DND-41 (cell line): ENCODE measurements around the gene TJP2.

Experiments used
- ATAC-seq: fragments of 200-7000 bp; cut with Tn5 transposase; 3 replicates; pipeline ENCODE4 v1.9.1; 2021; ENCODE audit warnings: low read depth; ENCODE audit not compliant: insufficient read depth
- DNase-seq: peaks from one replicate; pipeline ENCODE4 v3.0.0-alpha.2; 2020
- H2AFZ ChIP-seq: 2 replicates; pipeline ENCODE4 v1.6.0; 2012; ENCODE audit warnings: low read depth, low read length
- H3K27ac ChIP-seq: 2 replicates; pipeline ENCODE4 v1.5.1; 2012; ENCODE audit warnings: low read length, inconsistent platforms
- H3K27me3 ChIP-seq: fragments of 200-600 bp; sonication (generic); 2 replicates; pipeline ENCODE4 v1.6.0; 2012; ENCODE audit warnings: low read length, mild to moderate bottlenecking, inconsistent platforms; ENCODE audit not compliant: insufficient read depth, poor library complexity
- H3K36me3 ChIP-seq: 2 replicates; pipeline ENCODE4 v1.5.1; 2012; ENCODE audit warnings: low read length, inconsistent platforms; ENCODE audit not compliant: insufficient read depth
- H3K4me1 ChIP-seq: 2 replicates; pipeline ENCODE4 v1.5.1; 2012; ENCODE audit warnings: mild to moderate bottlenecking, low read length; ENCODE audit not compliant: insufficient read depth
- H3K4me2 ChIP-seq: 2 replicates; pipeline ENCODE4 v1.6.0; 2012; ENCODE audit warnings: mild to moderate bottlenecking, moderate library complexity, low read length, inconsistent platforms; ENCODE audit not compliant: insufficient read depth
- H3K4me3 ChIP-seq, 2 experiments: fragments of 200-600 bp in 1 of 2; shearing (Covaris generic) in 1 of 2; 2 replicates each; pipeline ENCODE4 v1.5.1; 2012 to 2016; ENCODE audit warnings: inconsistent platforms in 2 of 2, low read length in 2 of 2, mild to moderate bottlenecking in 2 of 2, low read depth in 1 of 2, moderate library complexity in 1 of 2
- H3K79me2 ChIP-seq: 2 replicates; pipeline ENCODE4 v1.6.0; 2012; ENCODE audit warnings: low read length, inconsistent platforms; ENCODE audit not compliant: insufficient read depth
- H3K9ac ChIP-seq: 2 replicates; pipeline ENCODE4 v1.6.0; 2012; ENCODE audit warnings: low read depth, mild to moderate bottlenecking, inconsistent platforms, low read length, moderate library complexity
- H3K9me3 ChIP-seq: 2 replicates; pipeline ENCODE4 v1.5.1; 2012; ENCODE audit warnings: low read length, moderate library complexity, mild to moderate bottlenecking, inconsistent platforms; ENCODE audit not compliant: insufficient read depth, severe bottlenecking
- H4K20me1 ChIP-seq: 2 replicates; pipeline ENCODE4 v1.6.0; 2012; ENCODE audit warnings: low read length; ENCODE audit not compliant: insufficient read depth
- CTCF ChIP-seq: IDR thresholded peaks from 2 replicates; pipeline ENCODE4 v1.5.1; 2012; ENCODE audit warnings: borderline replicate concordance, low read length, moderate library complexity, mild to moderate bottlenecking; ENCODE audit not compliant: poor library complexity, severe bottlenecking; ENCODE audit errors: extremely low read depth
- EZH2 ChIP-seq: IDR thresholded peaks from 3 replicates; pipeline ENCODE4 v1.6.1; 2012; ENCODE audit warnings: borderline replicate concordance, low read depth, mild to moderate bottlenecking, moderate library complexity, low read length, inconsistent platforms; ENCODE audit not compliant: severe bottlenecking

Gene TJP2

GRCh38 chr9:69137311-69137710, 36.8 kb upstream of the TJP2 start:
- Histone ChIP-seq H3K27me3 (no peaks in the 10 kb centered on the region), H4K20me1 (no peaks in the 10 kb centered on the region; the same call in 1 of the 2 replicates), H3K36me3 (no peaks in the 10 kb centered on the region), H3K4me2 (no peak overlapping the region), H3K27ac (no peak overlapping the region), H3K9me3 (no peaks in the 10 kb centered on the region), H3K4me3 (no peak overlapping the region), H2AFZ (no peak overlapping the region), H3K79me2 (no peaks in the 10 kb centered on the region), H3K4me1 (no peaks in the 10 kb centered on the region), H3K9ac (no peak overlapping the region)
- ATAC-seq (no peak), DNase-seq (no peak)
- TF ChIP-seq CTCF = no peak
- TF ChIP-seq EZH2 = no peak

- H3K79me2 ChIP-seq = no peaks in the 10 kb centered on the region
- H3K4me3 ChIP-seq = no peak overlapping the region
- H4K20me1 ChIP-seq = no peaks in the 10 kb centered on the region
- H3K4me2 ChIP-seq = no peak overlapping the region
- TF ChIP-seq EZH2 (no peak), CTCF (no peak)
- H3K27me3 ChIP-seq = no peaks in the 10 kb centered on the region
- H3K4me1 ChIP-seq = no peaks in the 10 kb centered on the region
- H3K9me3 ChIP-seq = no peaks in the 10 kb centered on the region
- ATAC-seq (no peak), DNase-seq (no peak)
- no peak overlapping the region for H3K27ac ChIP-seq
- no peak overlapping the region for H2AFZ ChIP-seq
- H3K36me3 ChIP-seq = no peaks in the 10 kb centered on the region
- H3K9ac ChIP-seq = no peak overlapping the region
These were observed 34.5 kb upstream of the TJP2 start for GRCh38 chr9:69139596-69139995.

GRCh38 chr9:69140123-69140735, 33.8 kb upstream of the TJP2 start:
- Histone ChIP-seq H3K9me3 (no peaks in the 10 kb centered on the region), H3K4me3 (no peak overlapping the region), H3K36me3 (no peaks in the 10 kb centered on the region), H3K27ac (no peak overlapping the region), H2AFZ (no peak overlapping the region), H3K79me2 (no peaks in the 10 kb centered on the region), H4K20me1 (no peaks in the 10 kb centered on the region), H3K27me3 (no peaks in the 10 kb centered on the region), H3K4me1 (no peaks in the 10 kb centered on the region), H3K4me2 (no peak overlapping the region), H3K9ac (no peak overlapping the region)
- TF ChIP-seq CTCF (no peak), EZH2 (no peak)
- DNase-seq (no peak), ATAC-seq (no peak)

- TF ChIP-seq EZH2 = no peak
- TF ChIP-seq CTCF = no peak
- no peak for ATAC-seq
- no peak for DNase-seq
- Histone ChIP-seq H3K27me3 (no peaks in the 10 kb centered on the region), H3K27ac (no peak overlapping the region), H3K4me2 (no peak overlapping the region), H4K20me1 (no peaks in the 10 kb centered on the region), H2AFZ (no peak overlapping the region), H3K9me3 (no peaks in the 10 kb centered on the region), H3K4me3 (no peak overlapping the region), H3K79me2 (no peaks in the 10 kb centered on the region), H3K36me3 (no peaks in the 10 kb centered on the region), H3K4me1 (no peaks in the 10 kb centered on the region), H3K9ac (no peak overlapping the region)
These were observed 32.2 kb upstream of the TJP2 start for GRCh38 chr9:69141851-69142250.
